Activated CD8-positive, alpha-beta memory T cell treated with anti-CD3 and anti-CD28 coated beads for 4 hours (primary cell): ENCODE measurements around the gene SHANK1.

ENCODE experiments used
- DNase-seq, 2 donors: peaks; one replicate each; pipeline ENCODE4 v3.0.0-alpha.2; 2020; ENCODE audit warnings: low read depth in 2 of 2

Gene SHANK1

GRCh38 chr19:50711805-50712204 lies 7.8 kb downstream of the SHANK1 start:
- DNase-seq, result no peak

DNA sequence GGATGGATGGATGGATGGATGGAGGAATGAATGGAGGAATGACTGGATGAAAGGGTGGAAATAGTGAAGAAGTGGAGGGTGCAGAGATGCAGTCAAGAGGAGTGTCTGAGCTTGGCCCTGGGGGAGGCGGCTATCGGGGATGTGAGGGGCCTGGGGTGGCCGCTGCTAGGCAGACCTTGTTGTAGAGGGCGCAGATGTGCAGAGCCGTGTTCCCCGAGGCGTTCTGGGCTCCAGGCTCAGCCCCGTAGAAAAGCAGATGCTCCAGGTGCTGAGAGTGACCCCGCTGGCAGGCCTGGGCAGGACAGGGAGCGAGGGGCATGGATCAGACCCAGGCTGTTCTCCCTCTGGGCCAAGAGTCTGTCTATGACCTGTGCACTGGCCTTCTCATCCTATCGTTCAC lies 8.4 kb downstream of the SHANK1 start:
- DNase-seq, result no peak

- no peak for DNase-seq
Observed at GRCh38 chr19:50710612-50711011, 9.0 kb downstream of the SHANK1 start.

DNA sequence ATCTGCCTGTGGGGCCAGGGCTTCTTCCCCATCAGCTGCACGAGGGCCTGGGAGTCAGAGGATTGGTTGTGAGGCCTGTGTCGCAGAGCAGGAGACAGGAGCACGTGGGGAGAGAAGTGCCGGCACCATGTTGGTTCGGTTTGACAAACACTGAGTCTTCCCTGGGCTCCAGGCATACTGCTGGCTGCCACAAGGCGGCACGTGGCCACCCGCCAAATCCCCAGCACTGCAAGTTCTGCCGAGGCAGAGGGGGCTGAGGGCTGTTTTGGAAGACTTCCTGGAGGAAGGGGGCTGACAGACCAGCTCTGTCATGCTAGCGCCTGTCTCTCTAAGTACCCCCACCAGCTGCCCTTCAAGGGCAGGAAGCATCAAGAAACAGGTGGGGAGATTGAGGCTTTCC lies 9.5 kb downstream of the SHANK1 start:
- DNase-seq, result no peak

GRCh38 chr19:50708179-50708879 lies 11.3 kb downstream of the SHANK1 start:
- no peak for DNase-seq

DNA sequence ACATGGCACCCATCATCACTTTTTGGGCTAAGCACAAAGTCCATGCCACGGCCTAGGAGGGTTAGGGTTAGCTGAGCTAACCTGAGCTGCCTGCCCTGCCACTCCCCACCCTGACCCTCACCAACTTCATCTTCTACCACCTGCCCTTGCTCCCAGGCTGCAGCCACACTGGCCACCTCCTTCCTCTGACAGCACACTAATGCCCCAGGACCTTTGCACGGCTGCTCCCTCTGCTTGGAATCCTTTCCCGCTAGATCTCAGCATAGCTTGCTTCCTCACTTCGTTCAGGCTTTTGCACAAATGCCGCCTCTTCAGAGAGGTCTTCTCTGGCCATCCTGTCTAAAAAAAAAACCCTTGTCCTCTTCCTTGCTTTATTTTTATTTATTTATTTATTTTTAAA lies 13.2 kb downstream of the SHANK1 start:
- no peak for DNase-seq

- no peak for DNase-seq
Observed at GRCh38 chr19:50705422-50706019, 14.1 kb downstream of the SHANK1 start.

GRCh38 chr19:50703915-50704796 lies 15.4 kb downstream of the SHANK1 start:
- DNase-seq, result no peak

GRCh38 chr19:50702871-50703829 lies 16.5 kb downstream of the SHANK1 start:
- DNase-seq, result no peak

- DNase-seq, result no peak
Observed at GRCh38 chr19:50702158-50702870, 17.3 kb downstream of the SHANK1 start.

- DNase-seq, result no peak
Observed at GRCh38 chr19:50701367-50701985, 18.1 kb downstream of the SHANK1 start.

DNA sequence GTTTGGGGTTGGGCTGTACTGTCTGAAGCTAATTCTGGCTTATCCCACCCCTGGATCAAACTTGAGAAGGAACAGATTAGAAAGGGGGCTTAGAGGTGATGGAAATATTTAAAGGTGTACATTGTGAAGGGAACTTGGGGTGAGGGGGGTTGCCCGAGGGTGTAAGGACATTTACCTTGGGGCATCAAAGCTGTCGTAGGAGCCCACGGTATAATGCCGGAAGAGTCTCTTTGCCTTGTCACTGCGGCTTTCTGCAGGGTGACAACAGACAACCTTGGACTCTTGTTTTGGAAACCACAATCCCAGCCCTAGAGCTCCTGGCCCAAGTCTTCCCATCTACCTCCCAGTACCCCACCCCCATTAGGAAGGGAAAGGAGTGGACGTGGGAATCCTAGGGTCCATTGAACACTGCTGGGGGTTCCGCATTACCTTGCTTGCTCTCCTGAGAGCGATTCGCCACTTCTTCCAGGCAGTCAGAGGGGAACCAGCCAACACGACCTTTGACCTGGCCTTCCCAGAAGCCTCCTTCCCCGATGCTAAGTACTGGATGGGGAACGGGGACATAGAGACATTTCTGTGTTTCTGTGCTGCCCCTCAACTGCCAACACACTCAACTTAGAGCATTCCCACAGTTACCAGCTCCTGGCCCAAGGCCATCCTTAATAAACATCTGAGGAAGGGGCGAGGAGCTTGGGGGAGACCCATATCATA lies 22.0 kb downstream of the SHANK1 start:
- no peak for DNase-seq

DNA sequence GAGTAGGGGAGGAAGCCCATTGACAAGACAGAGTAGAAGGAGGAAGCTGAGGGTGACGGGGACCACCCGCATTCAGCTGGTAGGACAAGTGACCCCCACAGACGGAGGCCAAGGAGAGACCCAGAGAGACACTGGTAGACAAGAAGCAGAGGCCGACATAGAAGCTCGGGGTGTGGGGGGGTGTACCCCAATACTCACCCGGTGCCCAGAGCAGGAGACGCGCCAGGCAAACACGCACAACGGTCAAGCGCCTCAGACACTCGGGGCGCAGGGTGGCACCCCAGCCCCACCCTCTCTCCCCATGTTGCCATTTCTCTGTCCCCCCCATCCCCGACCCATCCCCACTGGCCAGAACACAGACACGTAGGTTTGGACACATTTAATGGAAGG lies 23.5 kb downstream of the SHANK1 start:
- no peak for DNase-seq

DNA sequence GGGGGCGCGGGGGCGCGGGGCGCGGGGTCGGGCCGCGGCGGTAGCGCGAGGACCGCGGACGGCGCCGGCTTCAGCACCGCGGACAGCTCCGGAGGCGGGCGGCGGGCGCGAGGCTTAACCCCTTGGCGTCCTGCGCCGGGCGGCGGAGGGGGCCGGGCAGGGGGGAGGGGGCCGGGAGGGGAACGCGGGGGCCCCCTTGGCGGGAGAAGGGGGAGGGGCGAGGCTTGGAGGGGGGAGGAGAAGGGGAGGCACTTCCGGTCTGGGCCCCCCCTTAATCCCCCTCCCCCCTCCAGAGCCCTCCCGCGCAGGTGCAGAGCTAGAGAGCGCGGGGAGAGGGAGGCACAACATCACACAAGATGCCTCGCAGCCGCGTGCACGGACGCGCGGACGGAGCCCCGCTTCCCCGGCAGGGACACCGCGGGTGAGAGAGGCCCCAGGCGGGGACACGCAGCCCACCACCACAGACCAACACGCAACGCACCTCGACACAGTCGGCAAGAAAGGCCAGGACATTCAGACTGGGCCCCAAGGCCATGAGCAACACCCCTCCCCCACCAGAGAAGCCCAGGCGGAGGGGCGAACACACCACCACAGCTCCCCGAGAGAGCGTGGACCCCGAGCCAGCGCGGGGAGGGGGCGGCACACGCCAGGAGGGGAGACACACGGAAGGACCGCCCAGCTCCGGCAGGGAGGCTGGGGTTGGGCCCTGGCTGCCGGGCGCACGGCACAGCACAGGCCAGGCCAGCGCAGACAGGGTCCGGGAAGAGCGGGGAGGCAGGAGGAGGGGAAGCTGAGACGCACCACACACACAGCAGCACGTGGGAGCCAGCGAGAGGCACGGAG lies 24.1 kb downstream of the SHANK1 start:
- DNase-seq, result no peak

DNA sequence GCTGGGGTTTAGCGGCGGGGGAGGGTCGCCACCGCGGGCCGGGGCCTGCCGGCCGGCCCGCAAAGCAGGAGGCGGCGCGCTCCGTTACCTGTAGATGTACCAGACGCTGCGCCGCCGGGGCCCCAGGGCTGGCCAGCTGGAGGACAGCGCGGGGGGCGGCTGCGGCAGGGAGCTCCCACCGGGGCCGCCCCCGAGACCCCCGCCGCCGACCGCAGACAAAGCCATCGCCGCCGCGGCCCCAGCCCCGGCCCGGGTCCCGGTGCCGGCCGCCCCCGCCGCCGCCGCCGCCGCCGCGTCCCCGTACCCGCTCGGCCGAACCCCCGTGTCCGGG lies 24.8 kb downstream of the SHANK1 start:
- DNase-seq, result no peak

GRCh38 chr19:50693064-50693975 lies 26.3 kb downstream of the SHANK1 start:
- DNase-seq, result no peak

DNA sequence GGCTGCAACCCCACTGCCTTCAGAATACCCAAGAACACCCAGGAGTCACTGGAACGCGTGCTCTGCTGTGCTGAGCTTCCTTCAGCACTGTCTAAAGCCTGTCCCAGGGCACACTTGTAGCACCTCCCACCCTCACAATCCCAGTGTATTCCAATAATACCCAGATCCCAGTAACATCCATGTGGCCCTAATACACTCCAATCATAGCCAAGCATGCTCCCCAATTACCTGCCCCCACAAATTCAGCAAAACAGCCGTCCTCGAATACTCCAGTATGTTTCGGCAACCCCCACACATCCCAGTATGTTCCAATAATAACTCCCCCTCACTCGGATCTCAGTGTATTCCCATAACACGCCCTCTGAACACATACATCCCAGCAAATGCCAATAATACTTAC lies 29.2 kb downstream of the SHANK1 start:
- DNase-seq, result no peak

GRCh38 chr19:50688766-50689165 lies 30.8 kb downstream of the SHANK1 start:
- no peak for DNase-seq
